Measurements from ENCODE around the gene FBXO3. TPM values are rescaled to one million over a fixed set of nuclear protein-coding genes. Genes with fewer than 3 reads are reported as not detected.

Gene FBXO3
- total and polyA plus RNA-seq, 2 of the 8 experiments (the other 6 are each of a cell fraction or from before 2014, with no cell fraction given): 15.9 to 25.7 TPM

DNA sequence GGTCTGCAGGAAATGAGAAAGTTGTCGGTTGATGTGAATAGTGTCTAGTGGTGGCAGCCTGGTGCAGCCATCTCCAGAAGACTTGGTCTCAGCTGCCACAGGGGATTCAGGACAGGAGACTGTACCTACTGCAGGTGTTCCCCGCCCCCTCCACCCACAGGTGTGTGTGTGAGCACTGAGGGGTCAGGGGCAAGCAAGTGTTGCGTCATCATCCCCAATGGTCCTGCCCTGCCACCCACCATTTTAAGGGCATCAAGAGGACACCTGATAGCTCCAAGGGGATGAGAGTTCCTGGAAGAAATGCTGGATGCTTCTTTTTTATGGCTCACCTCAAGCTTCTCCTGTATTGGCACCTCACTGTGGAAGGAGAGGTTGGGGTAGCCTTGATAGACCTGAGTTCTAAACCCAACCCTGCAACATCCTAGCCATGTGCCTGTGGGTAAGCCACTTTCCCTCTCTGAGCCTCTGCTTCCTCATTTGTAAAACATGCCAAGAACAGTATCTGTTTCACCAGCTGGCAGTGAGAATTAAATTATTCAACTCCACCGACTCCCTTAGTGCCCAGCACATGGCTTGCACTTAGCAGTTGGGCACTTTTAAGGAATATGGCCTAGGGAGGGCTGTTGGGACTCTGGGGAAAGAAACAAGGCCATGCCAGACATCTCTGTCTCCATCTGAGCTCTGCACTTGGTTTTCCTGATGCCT is 79.8 kb downstream of the FBXO3 start (continued):
- TF ChIP-seq CHD7 (IDR thresholded peaks at IDR 0.05; ENCODE audit: insufficient replicate concordance, low read length): no peak

Data from H1 (cell line).